ENCODE data around the gene HK2.
"Not testable (repeated sequence)": the region's sequence is repeated elsewhere in the genome, so short reads cannot be mapped to it uniquely, and the experiment has no call there.

The HK2 gene

GRCh38 chr2:74906395-74906794 lies 72.5 kb downstream of the HK2 start:
- DNase-seq, result no peak

- not testable (repeated sequence) for DNase-seq
These were observed 73.6 kb downstream of the HK2 start for GRCh38 chr2:74907560-74907959.

GRCh38 chr2:74908748-74909444 lies 75.0 kb downstream of the HK2 start:
- peak; percentile 26 for DNase-seq

- no peak for DNase-seq
These were observed 76.3 kb downstream of the HK2 start for GRCh38 chr2:74910245-74910644.

- no peak for DNase-seq
These were observed 77.1 kb downstream of the HK2 start for GRCh38 chr2:74911061-74911460.

GRCh38 chr2:74915743-74916142 lies 81.8 kb downstream of the HK2 start:
- no peak for DNase-seq

- no peak for DNase-seq
These were observed 82.5 kb downstream of the HK2 start for GRCh38 chr2:74916394-74916793.

GRCh38 chr2:74917702-74918619 lies 84.0 kb downstream of the HK2 start:
- DNase-seq, result no peak

GRCh38 chr2:74919827-74920226 lies 85.9 kb downstream of the HK2 start:
- peak; percentile 65 for DNase-seq

GRCh38 chr2:74921236-74921736 lies 87.4 kb downstream of the HK2 start:
- DNase-seq, result no peak

- no peak for DNase-seq
These were observed 88.8 kb downstream of the HK2 start for GRCh38 chr2:74922592-74923227.

- peak; percentile 3 for DNase-seq
These were observed 90.7 kb downstream of the HK2 start for GRCh38 chr2:74924463-74925265.

GRCh38 chr2:74925361-74925786 lies 91.4 kb downstream of the HK2 start:
- peak; percentile 34 for DNase-seq

GRCh38 chr2:74927621-74928020 lies 93.7 kb downstream of the HK2 start:
- DNase-seq, result no peak

- no peak for DNase-seq
These were observed 97.0 kb downstream of the HK2 start for GRCh38 chr2:74930811-74931486.

GRCh38 chr2:74931940-74932339 lies 98.0 kb downstream of the HK2 start:
- no peak for DNase-seq

- no peak for DNase-seq
These were observed 102.1 kb downstream of the HK2 start for GRCh38 chr2:74935975-74936391.

- no peak for DNase-seq
These were observed 103.4 kb downstream of the HK2 start for GRCh38 chr2:74937221-74937880.

- no peak for DNase-seq
These were observed 104.3 kb downstream of the HK2 start for GRCh38 chr2:74938264-74938663.

GRCh38 chr2:74939919-74940812 lies 106.2 kb downstream of the HK2 start:
- DNase-seq, result no peak
